Skeletal muscle satellite cell (primary cell): ENCODE measurements around the gene CNPY1.

Experiments
- H3K27me3 ChIP-seq: 2 replicates; pipeline ENCODE4 v1.7.0; 2013; ENCODE audit warnings: low read length; ENCODE audit not compliant: control insufficient read depth, insufficient read depth
- H3K36me3 ChIP-seq: 2 replicates; pipeline ENCODE4 v1.7.0; 2013; ENCODE audit warnings: mild to moderate bottlenecking, control low read depth, low read length; ENCODE audit not compliant: insufficient read depth
- H3K4me1 ChIP-seq: 2 replicates; pipeline ENCODE4 v1.7.0; 2013; ENCODE audit warnings: low read length; ENCODE audit not compliant: control insufficient read depth, insufficient read depth
- H3K4me2 ChIP-seq: 2 replicates; pipeline ENCODE4 v1.7.0; 2013; ENCODE audit warnings: mild to moderate bottlenecking, low read length
- H3K4me3 ChIP-seq: 2 replicates; pipeline ENCODE4 v1.7.0; 2013; ENCODE audit warnings: low read length
- H3K9ac ChIP-seq: 2 replicates; pipeline ENCODE4 v1.7.0; 2013; ENCODE audit warnings: mild to moderate bottlenecking, low read depth, low read length, moderate library complexity
- H3K9me3 ChIP-seq: replicated peaks from 2 replicates; pipeline ENCODE4 v1.7.0; 2013; ENCODE audit warnings: mild to moderate bottlenecking, control low read depth, low read length

The CNPY1 gene

GRCh38 chr7:155489862-155490696 is 56.3 kb downstream of the CNPY1 start:
- H3K9ac ChIP-seq: no peak overlapping the region
- no peak overlapping the region for H3K4me3 ChIP-seq

GRCh38 chr7:155489158-155489840 is 57.1 kb downstream of the CNPY1 start:
- H3K9ac ChIP-seq: no peak overlapping the region
- no peaks in the 10 kb centered on the region for H3K36me3 ChIP-seq
- no peak overlapping the region for H3K4me2 ChIP-seq
- no peaks in the 10 kb centered on the region for H3K4me1 ChIP-seq
- no peak overlapping the region for H3K4me3 ChIP-seq
- no peaks in the 10 kb centered on the region for H3K9me3 ChIP-seq
- peaks cover 6% of the 10 kb centered on the region for H3K27me3 ChIP-seq

More at GRCh38 chr7:155489862-155490696, 56.3 kb downstream of the CNPY1 start:
- Histone ChIP-seq H3K4me1 (no peaks in the 10 kb centered on the region), H3K27me3 (peaks cover 6% of the 10 kb centered on the region), H3K36me3 (no peaks in the 10 kb centered on the region), H3K4me2 (peak overlapping the region; percentile 54), H3K9me3 (no peaks in the 10 kb centered on the region)

GRCh38 chr7:155488483-155489127 is 57.8 kb downstream of the CNPY1 start:
- peaks cover 6% of the 10 kb centered on the region for H3K27me3 ChIP-seq
- H3K4me2 ChIP-seq: no peak overlapping the region
- no peak overlapping the region for H3K4me3 ChIP-seq
- H3K9me3 ChIP-seq: no peaks in the 10 kb centered on the region
- H3K36me3 ChIP-seq: no peaks in the 10 kb centered on the region
- H3K4me1 ChIP-seq: no peaks in the 10 kb centered on the region
- H3K9ac ChIP-seq: no peak overlapping the region

- H3K4me2 ChIP-seq: no peak overlapping the region
- H3K27me3 ChIP-seq: peaks cover 6% of the 10 kb centered on the region
- no peak overlapping the region for H3K4me3 ChIP-seq
- H3K4me1 ChIP-seq: no peaks in the 10 kb centered on the region
- no peaks in the 10 kb centered on the region for H3K36me3 ChIP-seq
- no peaks in the 10 kb centered on the region for H3K9me3 ChIP-seq
- H3K9ac ChIP-seq: no peak overlapping the region
Measured at GRCh38 chr7:155487509-155488482, 58.6 kb downstream of the CNPY1 start.

GRCh38 chr7:155486783-155487508 is 59.4 kb downstream of the CNPY1 start:
- H3K4me3 ChIP-seq: no peak overlapping the region
- no peaks in the 10 kb centered on the region for H3K4me1 ChIP-seq
- H3K9ac ChIP-seq: no peak overlapping the region
- H3K36me3 ChIP-seq: no peaks in the 10 kb centered on the region
- peaks cover 1% of the 10 kb centered on the region for H3K27me3 ChIP-seq
- no peak overlapping the region for H3K4me2 ChIP-seq
- H3K9me3 ChIP-seq: peaks cover 3% of the 10 kb centered on the region

GRCh38 chr7:155484483-155485399 is 61.6 kb downstream of the CNPY1 start:
- Histone ChIP-seq H3K4me3 (no peak overlapping the region), H3K9ac (no peak overlapping the region), H3K4me1 (no peaks in the 10 kb centered on the region), H3K36me3 (no peaks in the 10 kb centered on the region), H3K9me3 (peaks cover 3% of the 10 kb centered on the region), H3K4me2 (no peak overlapping the region), H3K27me3 (no peaks in the 10 kb centered on the region)

- Histone ChIP-seq H3K27me3 (no peaks in the 10 kb centered on the region), H3K4me3 (no peak overlapping the region), H3K9me3 (peaks cover 3% of the 10 kb centered on the region), H3K36me3 (no peaks in the 10 kb centered on the region), H3K4me2 (no peak overlapping the region), H3K4me1 (no peaks in the 10 kb centered on the region), H3K9ac (no peak overlapping the region)
Measured at GRCh38 chr7:155483868-155484325, 62.5 kb downstream of the CNPY1 start.

- H3K9me3 ChIP-seq: peaks cover 3% of the 10 kb centered on the region
- H3K4me3 ChIP-seq: no peak overlapping the region
- H3K4me1 ChIP-seq: no peaks in the 10 kb centered on the region
- H3K9ac ChIP-seq: no peak overlapping the region
- H3K36me3 ChIP-seq: no peaks in the 10 kb centered on the region
- H3K27me3 ChIP-seq: no peaks in the 10 kb centered on the region
- H3K4me2 ChIP-seq: no peak overlapping the region
Measured at GRCh38 chr7:155483245-155483644, 63.1 kb downstream of the CNPY1 start.

GRCh38 chr7:155482511-155483183 is 63.7 kb downstream of the CNPY1 start:
- Histone ChIP-seq H3K9ac (no peak overlapping the region), H3K27me3 (no peaks in the 10 kb centered on the region), H3K4me2 (no peak overlapping the region), H3K9me3 (peaks cover 3% of the 10 kb centered on the region), H3K4me3 (no peak overlapping the region), H3K4me1 (no peaks in the 10 kb centered on the region), H3K36me3 (no peaks in the 10 kb centered on the region)
